ENCODE measurements around the gene FGFR4.

Gene FGFR4

GRCh38 chr5:177109810-177110209 lies 23.1 kb downstream of the FGFR4 start:
- Histone ChIP-seq H3K9me3 (ENCODE audit: insufficient read depth, low read depth, low read length) (no peaks in the 10 kb centered on the region), H3K27me3 (ENCODE audit: insufficient read depth, low read length) (no peaks in the 10 kb centered on the region), H3K9ac (ENCODE audit: low read depth, low read length) (no peak overlapping the region), H3K36me3 (ENCODE audit: insufficient read depth, low read depth, low read length) (no peaks in the 10 kb centered on the region), H3K27ac (ENCODE audit: low read length) (no peak overlapping the region), H3K4me3 (ENCODE audit: low read length) (no peak overlapping the region), H3K4me1 (ENCODE audit: insufficient read depth, low read length) (no peaks in the 10 kb centered on the region)

GRCh38 chr5:177111720-177112394 lies 25.1 kb downstream of the FGFR4 start:
- Histone ChIP-seq H3K4me3 (ENCODE audit: low read length) (no peak overlapping the region), H3K9ac (ENCODE audit: low read depth, low read length) (no peak overlapping the region), H3K27ac (ENCODE audit: low read length) (no peak overlapping the region), H3K9me3 (ENCODE audit: insufficient read depth, low read depth, low read length) (no peaks in the 10 kb centered on the region), H3K4me1 (ENCODE audit: insufficient read depth, low read length) (no peaks in the 10 kb centered on the region; the same call in 1 of the 2 replicates), H3K36me3 (ENCODE audit: insufficient read depth, low read depth, low read length) (no peaks in the 10 kb centered on the region), H3K27me3 (ENCODE audit: insufficient read depth, low read length) (peaks cover 6% of the 10 kb centered on the region)

GRCh38 chr5:177112589-177113220 lies 26.0 kb downstream of the FGFR4 start:
- H3K9ac ChIP-seq (ENCODE audit: low read depth, low read length), result no peak overlapping the region
- peaks cover 10% of the 10 kb centered on the region for H3K27me3 ChIP-seq (ENCODE audit: insufficient read depth, low read length)
- H3K27ac ChIP-seq (ENCODE audit: low read length), result no peak overlapping the region
- H3K36me3 ChIP-seq (ENCODE audit: insufficient read depth, low read depth, low read length), result no peaks in the 10 kb centered on the region
- H3K4me3 ChIP-seq (ENCODE audit: low read length), result no peak overlapping the region
- H3K9me3 ChIP-seq (ENCODE audit: insufficient read depth, low read depth, low read length), result no peaks in the 10 kb centered on the region
- no peaks in the 10 kb centered on the region; the same call in 1 of the 2 replicates for H3K4me1 ChIP-seq (ENCODE audit: insufficient read depth, low read length)

GRCh38 chr5:177113566-177114424 lies 27.1 kb downstream of the FGFR4 start:
- Histone ChIP-seq H3K27ac (ENCODE audit: low read length) (no peak overlapping the region), H3K4me3 (ENCODE audit: low read length) (no peak overlapping the region), H3K27me3 (ENCODE audit: insufficient read depth, low read length) (peaks cover 10% of the 10 kb centered on the region), H3K4me1 (ENCODE audit: insufficient read depth, low read length) (no peaks in the 10 kb centered on the region; the same call in 1 of the 2 replicates), H3K36me3 (ENCODE audit: insufficient read depth, low read depth, low read length) (no peaks in the 10 kb centered on the region), H3K9ac (ENCODE audit: low read depth, low read length) (no peak overlapping the region), H3K9me3 (ENCODE audit: insufficient read depth, low read depth, low read length) (no peaks in the 10 kb centered on the region)

GRCh38 chr5:177116631-177117373 lies 30.1 kb downstream of the FGFR4 start:
- H3K4me3 ChIP-seq (ENCODE audit: low read length), result peak overlapping the region; percentile 23; the same call in 1 of the 2 replicates
- no peak overlapping the region for H3K27ac ChIP-seq (ENCODE audit: low read length)
- peaks cover 10% of the 10 kb centered on the region for H3K27me3 ChIP-seq (ENCODE audit: insufficient read depth, low read length)
- H3K9me3 ChIP-seq (ENCODE audit: insufficient read depth, low read depth, low read length), result no peaks in the 10 kb centered on the region
- H3K36me3 ChIP-seq (ENCODE audit: insufficient read depth, low read depth, low read length), result no peaks in the 10 kb centered on the region
- peak overlapping the region; percentile 52; the same call in 1 of the 2 replicates for H3K9ac ChIP-seq (ENCODE audit: low read depth, low read length)
- no peaks in the 10 kb centered on the region; the same call in 1 of the 2 replicates for H3K4me1 ChIP-seq (ENCODE audit: insufficient read depth, low read length)

- no peaks in the 10 kb centered on the region for H3K9me3 ChIP-seq (ENCODE audit: insufficient read depth, low read depth, low read length)
- no peak overlapping the region for H3K9ac ChIP-seq (ENCODE audit: low read depth, low read length)
- H3K4me1 ChIP-seq (ENCODE audit: insufficient read depth, low read length), result no peaks in the 10 kb centered on the region; the same call in 1 of the 2 replicates
- H3K4me3 ChIP-seq (ENCODE audit: low read length), result no peak overlapping the region
- no peak overlapping the region for H3K27ac ChIP-seq (ENCODE audit: low read length)
- H3K27me3 ChIP-seq (ENCODE audit: insufficient read depth, low read length), result peaks cover 10% of the 10 kb centered on the region
- no peaks in the 10 kb centered on the region for H3K36me3 ChIP-seq (ENCODE audit: insufficient read depth, low read depth, low read length)
Observed at GRCh38 chr5:177117441-177118045, 30.8 kb downstream of the FGFR4 start.

GRCh38 chr5:177122566-177122965 lies 35.9 kb downstream of the FGFR4 start:
- no peaks in the 10 kb centered on the region for H3K36me3 ChIP-seq (ENCODE audit: insufficient read depth, low read depth, low read length)
- H3K27ac ChIP-seq (ENCODE audit: low read length), result no peak overlapping the region
- H3K4me1 ChIP-seq (ENCODE audit: insufficient read depth, low read length), result no peaks in the 10 kb centered on the region
- H3K4me3 ChIP-seq (ENCODE audit: low read length), result no peak overlapping the region
- H3K27me3 ChIP-seq (ENCODE audit: insufficient read depth, low read length), result no peaks in the 10 kb centered on the region; the same call in 1 of the 2 replicates
- no peak overlapping the region for H3K9ac ChIP-seq (ENCODE audit: low read depth, low read length)
- no peaks in the 10 kb centered on the region for H3K9me3 ChIP-seq (ENCODE audit: insufficient read depth, low read depth, low read length)

GRCh38 chr5:177123789-177124485 lies 37.2 kb downstream of the FGFR4 start:
- H3K27ac ChIP-seq (ENCODE audit: low read length), result no peak overlapping the region
- no peak overlapping the region for H3K4me3 ChIP-seq (ENCODE audit: low read length)
- no peaks in the 10 kb centered on the region for H3K4me1 ChIP-seq (ENCODE audit: insufficient read depth, low read length)
- H3K27me3 ChIP-seq (ENCODE audit: insufficient read depth, low read length), result no peaks in the 10 kb centered on the region
- H3K9ac ChIP-seq (ENCODE audit: low read depth, low read length), result no peak overlapping the region
- H3K36me3 ChIP-seq (ENCODE audit: insufficient read depth, low read depth, low read length), result no peaks in the 10 kb centered on the region
- no peaks in the 10 kb centered on the region for H3K9me3 ChIP-seq (ENCODE audit: insufficient read depth, low read depth, low read length)

GRCh38 chr5:177124486-177124991 lies 37.8 kb downstream of the FGFR4 start:
- no peak overlapping the region for H3K4me3 ChIP-seq (ENCODE audit: low read length)
- no peak overlapping the region for H3K27ac ChIP-seq (ENCODE audit: low read length)
- no peak overlapping the region for H3K9ac ChIP-seq (ENCODE audit: low read depth, low read length)
- H3K4me1 ChIP-seq (ENCODE audit: insufficient read depth, low read length), result no peaks in the 10 kb centered on the region
- no peaks in the 10 kb centered on the region for H3K27me3 ChIP-seq (ENCODE audit: insufficient read depth, low read length)
- H3K9me3 ChIP-seq (ENCODE audit: insufficient read depth, low read depth, low read length), result no peaks in the 10 kb centered on the region
- H3K36me3 ChIP-seq (ENCODE audit: insufficient read depth, low read depth, low read length), result no peaks in the 10 kb centered on the region

GRCh38 chr5:177126771-177127170 lies 40.1 kb downstream of the FGFR4 start:
- H3K4me1 ChIP-seq (ENCODE audit: insufficient read depth, low read length), result peaks cover 14% of the 10 kb centered on the region
- H3K27ac ChIP-seq (ENCODE audit: low read length), result no peak overlapping the region
- H3K27me3 ChIP-seq (ENCODE audit: insufficient read depth, low read length), result no peaks in the 10 kb centered on the region
- H3K9ac ChIP-seq (ENCODE audit: low read depth, low read length), result no peak overlapping the region
- H3K9me3 ChIP-seq (ENCODE audit: insufficient read depth, low read depth, low read length), result no peaks in the 10 kb centered on the region
- H3K36me3 ChIP-seq (ENCODE audit: insufficient read depth, low read depth, low read length), result no peaks in the 10 kb centered on the region
- no peak overlapping the region for H3K4me3 ChIP-seq (ENCODE audit: low read length)
